ACC112 (cell line): ENCODE data around the gene ATG14.

Experiments
- H2AFZ ChIP-seq: fragments of 200-600 bp; sonication (generic); one replicate; pipeline ENCODE4 v1.6.0; 2017; ENCODE audit warnings: antibody characterized with exemption, low read length; ENCODE audit not compliant: unreplicated experiment
- H3K27ac ChIP-seq: fragments of 200-600 bp; sonication (generic); 2 replicates; pipeline ENCODE4 v1.5.1; 2014; ENCODE audit warnings: low read depth, mild to moderate bottlenecking, antibody characterized with exemption, low read length, moderate library complexity
- H3K27me3 ChIP-seq: fragments of 200-600 bp; sonication (generic); 2 replicates; pipeline ENCODE4 v1.6.1; 2014; ENCODE audit warnings: mild to moderate bottlenecking, antibody characterized with exemption, low read length, moderate library complexity, mixed read lengths; ENCODE audit not compliant: insufficient read depth
- H3K36me3 ChIP-seq: fragments of 200-600 bp; sonication (generic); 2 replicates; pipeline ENCODE4 v1.6.1; 2016; ENCODE audit warnings: mild to moderate bottlenecking, antibody characterized with exemption, low read length, moderate library complexity, mixed read lengths; ENCODE audit not compliant: insufficient read depth
- H3K4me1 ChIP-seq: fragments of 200-600 bp; sonication (generic); one replicate; pipeline ENCODE4 v1.6.1; 2016; ENCODE audit warnings: low read length, mixed read lengths; ENCODE audit not compliant: insufficient read depth, unreplicated experiment, control insufficient read depth
- H3K4me3 ChIP-seq: fragments of 200-600 bp; sonication (generic); 2 replicates; pipeline ENCODE4 v1.5.1; 2014; ENCODE audit warnings: mild to moderate bottlenecking, low read depth, low read length
- H3K79me2 ChIP-seq: fragments of 200-600 bp; sonication (generic); one replicate; pipeline ENCODE4 v1.6.0; 2016; ENCODE audit warnings: low read length; ENCODE audit not compliant: control insufficient read depth, unreplicated experiment, insufficient read depth

The ATG14 gene

DNA sequence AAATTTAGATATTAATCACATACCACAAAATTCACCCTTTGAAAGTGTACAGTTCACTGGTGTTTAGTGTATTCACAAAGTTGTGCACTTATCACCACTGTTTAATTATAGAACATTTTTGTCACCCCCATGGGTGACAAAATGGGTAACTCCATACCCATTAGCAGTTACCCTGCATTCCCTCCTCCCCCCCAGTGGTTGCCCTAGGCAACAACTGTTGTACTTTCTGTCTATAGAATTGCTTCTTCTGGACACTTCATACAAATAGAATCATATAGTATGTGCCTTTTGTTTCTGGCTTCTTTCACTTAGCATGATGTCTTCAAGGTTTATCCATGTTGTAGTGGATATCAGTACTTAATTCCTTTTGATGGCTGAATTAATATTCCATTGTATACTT lies 87.7 kb downstream of the ATG14 start:
- Histone ChIP-seq H3K36me3 (no peaks in the 10 kb centered on the region), H3K4me3 (no peak overlapping the region), H3K4me1 (peaks cover 9% of the 10 kb centered on the region), H3K27ac (no peak overlapping the region), H3K79me2 (peaks cover 36% of the 10 kb centered on the region), H3K27me3 (no peaks in the 10 kb centered on the region), H2AFZ (no peak overlapping the region)

DNA sequence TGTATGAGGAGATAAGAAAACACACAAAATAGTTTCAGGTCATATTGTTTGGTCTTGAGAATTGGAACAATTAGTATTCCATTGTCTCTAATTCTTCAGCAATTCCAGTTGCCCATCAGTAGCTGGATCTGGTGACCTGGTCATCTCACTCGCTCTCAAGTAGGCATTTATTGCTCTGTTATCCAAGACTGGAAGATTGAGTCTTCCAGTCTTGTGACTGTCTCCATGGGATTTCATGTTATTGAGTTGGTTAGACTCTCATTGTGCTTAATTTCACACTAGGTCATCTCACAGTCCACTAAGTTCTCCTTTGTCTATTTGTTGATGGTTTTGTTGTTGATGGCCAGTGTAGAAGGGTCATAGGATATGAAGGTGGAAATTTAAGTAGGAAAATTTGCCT lies 92.9 kb downstream of the ATG14 start:
- Histone ChIP-seq H3K27ac (no peak overlapping the region), H3K27me3 (no peaks in the 10 kb centered on the region), H3K4me1 (no peaks in the 10 kb centered on the region), H3K36me3 (peaks cover 16% of the 10 kb centered on the region), H3K79me2 (peaks cover 15% of the 10 kb centered on the region), H3K4me3 (no peak overlapping the region), H2AFZ (no peak overlapping the region)

DNA sequence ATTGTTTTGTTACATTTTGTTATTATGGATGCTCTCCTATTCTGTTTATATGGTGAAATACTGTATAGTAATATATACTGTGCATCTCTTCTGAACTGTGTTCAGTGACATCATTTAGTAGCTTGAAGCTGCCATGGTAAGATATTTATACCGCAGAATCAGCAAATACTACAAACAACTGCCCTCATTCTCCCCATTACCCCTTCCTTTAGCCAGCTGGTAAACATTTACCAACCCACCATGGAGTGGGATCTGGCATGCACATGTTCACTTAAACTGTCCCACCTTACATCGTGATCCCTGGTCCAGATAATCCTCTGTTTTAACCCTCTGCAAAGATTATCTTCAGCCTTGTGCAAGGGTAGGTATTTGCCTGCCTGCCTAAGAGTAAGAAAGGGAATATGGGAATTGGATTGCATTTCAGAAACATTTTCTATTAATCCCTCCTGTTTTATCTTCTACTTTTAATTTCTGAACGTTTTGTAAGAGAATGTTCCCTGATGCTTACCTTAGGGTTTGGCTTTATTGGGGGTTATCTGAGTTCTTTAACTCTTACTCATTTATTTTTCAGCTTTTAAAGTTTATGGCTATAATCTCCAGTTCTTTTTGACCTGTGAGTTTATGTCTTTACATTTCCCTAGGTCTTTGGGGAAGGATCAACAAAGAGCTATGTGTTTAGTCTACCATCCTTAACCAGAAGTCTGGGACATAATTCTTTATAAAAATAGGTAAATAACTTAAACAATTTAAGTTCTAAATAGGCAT lies 93.9 kb downstream of the ATG14 start:
- Histone ChIP-seq H3K4me3 (no peak overlapping the region), H3K79me2 (peaks cover 11% of the 10 kb centered on the region), H3K4me1 (no peaks in the 10 kb centered on the region), H2AFZ (no peak overlapping the region), H3K27ac (no peak overlapping the region), H3K36me3 (peaks cover 22% of the 10 kb centered on the region), H3K27me3 (no peaks in the 10 kb centered on the region)

DNA sequence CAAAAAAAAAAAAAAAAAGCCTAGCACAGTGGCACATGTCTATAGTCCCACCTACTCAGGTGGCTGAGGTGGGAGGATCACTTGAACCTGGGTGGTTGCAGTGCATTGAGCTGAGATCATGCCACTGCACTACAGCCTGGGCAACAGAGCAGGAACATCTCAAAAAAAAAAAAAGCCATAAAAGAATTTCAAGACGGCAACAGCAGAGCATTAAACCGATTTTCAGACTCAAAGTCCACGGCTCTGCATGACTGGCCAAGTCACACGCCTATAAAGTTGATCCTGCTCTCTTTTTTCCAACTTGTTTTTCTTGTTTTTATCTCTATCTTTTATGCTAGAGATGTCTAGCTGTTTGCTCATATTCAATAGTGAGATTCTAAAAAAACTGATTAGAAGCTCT lies 95.1 kb downstream of the ATG14 start:
- Histone ChIP-seq H3K27me3 (no peaks in the 10 kb centered on the region), H3K4me3 (no peak overlapping the region), H3K79me2 (peaks cover 11% of the 10 kb centered on the region), H3K36me3 (peaks cover 24% of the 10 kb centered on the region), H3K27ac (no peak overlapping the region), H2AFZ (no peak overlapping the region), H3K4me1 (no peaks in the 10 kb centered on the region)
